Measurements from ENCODE around the gene TOR3A. TPM values are rescaled to one million over a fixed set of nuclear protein-coding genes. Genes with fewer than 3 reads are reported as not detected.
A peak's percentile ranks its signal among the peaks of the same experiment; 100 is the strongest.

Gene TOR3A
- total and polyA plus RNA-seq, 2 donors (not counting 1 experiment from before 2014, with no cell fraction given) = 49.9 to 65.6 TPM

DNA sequence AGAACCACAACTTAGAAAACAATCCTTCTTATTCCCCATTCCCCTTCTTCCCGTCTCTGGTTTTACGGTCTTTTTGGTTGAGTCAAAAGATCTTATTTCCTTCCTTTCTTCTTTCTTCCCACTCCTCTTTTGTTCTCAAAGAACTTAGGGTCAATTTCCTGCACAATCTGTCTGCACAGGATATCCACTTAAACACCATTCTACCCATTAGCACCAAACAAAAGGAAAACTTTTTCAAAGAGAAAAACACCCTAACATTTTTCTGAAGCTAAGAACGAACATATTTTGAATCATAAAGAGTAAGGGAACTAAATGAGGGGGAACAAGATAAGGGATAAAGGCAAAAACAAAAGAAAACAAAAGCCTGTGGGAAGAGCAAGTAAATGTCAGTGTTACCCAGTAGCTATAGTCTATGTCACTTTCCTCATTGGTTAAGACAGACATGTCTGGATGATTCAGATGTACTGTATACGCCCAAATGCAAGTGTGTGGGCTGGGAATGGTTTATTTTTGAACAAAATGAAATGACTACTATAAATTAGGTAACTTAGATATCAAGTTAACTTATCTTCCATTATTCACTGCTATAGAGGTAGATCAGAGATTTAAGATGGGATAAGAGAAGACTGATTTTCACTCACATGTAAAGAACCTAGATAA, 59.9 kb downstream of the TOR3A start:
- H3K79me2 ChIP-seq (ENCODE audit: control insufficient read depth, insufficient read depth, low read length) = peaks cover 25% of the 10 kb centered on the region
- H3K27me3 ChIP-seq (replicated peaks in 1 of 4; ENCODE audit: control extremely low read depth in 1 of 4, control insufficient read depth in 3 of 4, insufficient read depth in 4 of 4, low read length in 3 of 4) = no peaks in the 10 kb centered on the region
- TF ChIP-seq, protein P1, sequence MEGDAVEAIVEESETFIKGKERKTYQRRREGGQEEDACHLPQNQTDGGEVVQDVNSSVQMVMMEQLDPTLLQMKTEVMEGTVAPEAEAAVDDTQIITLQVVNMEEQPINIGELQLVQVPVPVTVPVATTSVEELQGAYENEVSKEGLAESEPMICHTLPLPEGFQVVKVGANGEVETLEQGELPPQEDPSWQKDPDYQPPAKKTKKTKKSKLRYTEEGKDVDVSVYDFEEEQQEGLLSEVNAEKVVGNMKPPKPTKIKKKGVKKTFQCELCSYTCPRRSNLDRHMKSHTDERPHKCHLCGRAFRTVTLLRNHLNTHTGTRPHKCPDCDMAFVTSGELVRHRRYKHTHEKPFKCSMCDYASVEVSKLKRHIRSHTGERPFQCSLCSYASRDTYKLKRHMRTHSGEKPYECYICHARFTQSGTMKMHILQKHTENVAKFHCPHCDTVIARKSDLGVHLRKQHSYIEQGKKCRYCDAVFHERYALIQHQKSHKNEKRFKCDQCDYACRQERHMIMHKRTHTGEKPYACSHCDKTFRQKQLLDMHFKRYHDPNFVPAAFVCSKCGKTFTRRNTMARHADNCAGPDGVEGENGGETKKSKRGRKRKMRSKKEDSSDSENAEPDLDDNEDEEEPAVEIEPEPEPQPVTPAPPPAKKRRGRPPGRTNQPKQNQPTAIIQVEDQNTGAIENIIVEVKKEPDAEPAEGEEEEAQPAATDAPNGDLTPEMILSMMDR (IDR thresholded peaks at IDR 0.05) = no peak
- TF ChIP-seq EZH2 (IDR thresholded peaks at IDR 0.05; ENCODE audit: borderline replicate concordance, insufficient read depth, low read depth, low read length, poor library complexity, severe bottlenecking) = no peak
- no peak overlapping the region for H3K9ac ChIP-seq (ENCODE audit: low read length)
- intact Hi-C loops (cut with micrococcal nuclease) = no loop called here
- 33% methylated on average over 2 of the region's 4 CpGs for WGBS (ENCODE audit: insufficient coverage)
- H3K9me3 Mint-ChIP-seq (ENCODE audit: insufficient read depth) = no peaks in the 10 kb centered on the region
- H3K4me1 ChIP-seq (ENCODE audit: control insufficient read depth in 2 of 2, insufficient read depth in 2 of 2, low read length in 2 of 2) = peaks cover 12 to 16% of the 10 kb centered on the region in 2 donors
- no peak overlapping the region for H3K27ac Mint-ChIP-seq
- H3K9me3 ChIP-seq (ENCODE audit: control extremely low read depth in 1 of 3, control insufficient read depth in 2 of 3, insufficient read depth in 1 of 3, low read length in 2 of 3) = no peaks in the 10 kb centered on the region
- CTCF ChIA-PET = no interaction called here
- peak overlapping the region in 1 of 2 donors; percentile 10 for H3K27ac ChIP-seq (ENCODE audit: low read length in 2 of 2)
- H3K4me2 ChIP-seq (replicated peaks; ENCODE audit: low read depth, low read length, poor library complexity, severe bottlenecking) = peak overlapping the region; percentile 39
- peak overlapping the region; percentile 1 for H2AFZ ChIP-seq (ENCODE audit: insufficient read depth, low read depth, low read length, poor library complexity, severe bottlenecking)
- ATAC-seq (ENCODE audit: low read depth) (no peak), DNase-seq (no peak)
- no peaks in the 10 kb centered on the region for H3K27me3 Mint-ChIP-seq
- H4K20me1 ChIP-seq (ENCODE audit: control insufficient read depth, insufficient read depth, low read length, poor library complexity, severe bottlenecking) = no peaks in the 10 kb centered on the region
- no peak overlapping the region for H3K4me3 ChIP-seq (ENCODE audit: control extremely low read depth in 1 of 5, extremely low read depth in 1 of 5, insufficient read depth in 1 of 5, low read depth in 2 of 5, low read length in 4 of 5)
- POLR2A ChIA-PET = no interaction called here
- H3K4me1 Mint-ChIP-seq = peaks cover 16% of the 10 kb centered on the region
- H3K4me3 Mint-ChIP-seq = peak overlapping the region; percentile 32
- no peaks in the 10 kb centered on the region for H3K36me3 ChIP-seq (replicated peaks in 1 of 2; ENCODE audit: control extremely low read depth in 1 of 2, control insufficient read depth in 1 of 2, extremely low read depth in 1 of 2, insufficient read depth in 2 of 2, low read length in 1 of 2)

DNA sequence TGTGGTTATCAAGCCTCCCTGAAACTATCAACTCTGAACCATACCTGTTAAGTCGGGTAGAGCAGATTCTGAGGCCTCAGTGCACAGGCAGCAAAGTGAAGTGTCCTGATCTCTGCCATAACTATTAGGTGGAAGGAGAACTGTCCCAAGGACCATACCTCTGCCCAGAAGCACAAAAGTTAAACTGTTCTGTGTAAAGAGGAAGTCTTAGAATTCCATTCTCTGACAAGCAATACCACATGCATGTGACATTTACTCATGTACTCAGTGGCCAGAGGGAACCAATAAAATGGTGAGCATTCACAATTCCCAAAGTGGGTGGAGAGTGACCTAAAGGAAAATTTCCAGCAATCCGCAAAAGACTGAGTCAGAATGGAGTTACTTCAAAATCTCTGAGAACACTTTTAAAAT, 61.0 kb downstream of the TOR3A start:
- Histone ChIP-seq H3K36me3 (replicated peaks in 1 of 2; ENCODE audit: control extremely low read depth in 1 of 2, control insufficient read depth in 1 of 2, extremely low read depth in 1 of 2, insufficient read depth in 2 of 2, low read length in 1 of 2) (no peaks in the 10 kb centered on the region), H3K27me3 (replicated peaks in 1 of 4; ENCODE audit: control extremely low read depth in 1 of 4, control insufficient read depth in 3 of 4, insufficient read depth in 4 of 4, low read length in 3 of 4) (no peaks in the 10 kb centered on the region), H3K4me2 (replicated peaks; ENCODE audit: low read depth, low read length, poor library complexity, severe bottlenecking) (no peak overlapping the region), H3K4me3 (ENCODE audit: control extremely low read depth in 1 of 5, extremely low read depth in 1 of 5, insufficient read depth in 1 of 5, low read depth in 2 of 5, low read length in 4 of 5) (no peak overlapping the region), H3K27ac (ENCODE audit: low read length in 2 of 2) (peak overlapping the region; percentile 4 to 30), H3K4me1 (ENCODE audit: control insufficient read depth in 2 of 2, insufficient read depth in 2 of 2, low read length in 2 of 2) (peaks cover 12 to 16% of the 10 kb centered on the region in 2 donors), H3K79me2 (ENCODE audit: control insufficient read depth, insufficient read depth, low read length) (peaks cover 20% of the 10 kb centered on the region), H3K9me3 (ENCODE audit: control extremely low read depth in 1 of 3, control insufficient read depth in 2 of 3, insufficient read depth in 1 of 3, low read length in 2 of 3) (no peaks in the 10 kb centered on the region), H2AFZ (ENCODE audit: insufficient read depth, low read depth, low read length, poor library complexity, severe bottlenecking) (no peak overlapping the region), H4K20me1 (ENCODE audit: control insufficient read depth, insufficient read depth, low read length, poor library complexity, severe bottlenecking) (no peaks in the 10 kb centered on the region), H3K9ac (ENCODE audit: low read length) (no peak overlapping the region)
- CTCF ChIA-PET = no interaction called here
- H3K9me3 Mint-ChIP-seq (ENCODE audit: insufficient read depth) = no peaks in the 10 kb centered on the region
- intact Hi-C loops (cut with micrococcal nuclease) = no loop called here
- peak; percentile 43 for ATAC-seq (ENCODE audit: low read depth)
- POLR2A ChIA-PET = no interaction called here
- peak; percentile 19 for DNase-seq
- H3K4me1 Mint-ChIP-seq = peaks cover 16% of the 10 kb centered on the region
- peak overlapping the region; percentile 0 for H3K4me3 Mint-ChIP-seq
- H3K27me3 Mint-ChIP-seq = no peaks in the 10 kb centered on the region
- peak overlapping the region; percentile 11 for H3K27ac Mint-ChIP-seq
- TF ChIP-seq EZH2 (IDR thresholded peaks at IDR 0.05; ENCODE audit: borderline replicate concordance, insufficient read depth, low read depth, low read length, poor library complexity, severe bottlenecking) = no peak
- TF ChIP-seq, protein P1 (IDR thresholded peaks at IDR 0.05) = no peak
- no CpG with 5 or more reads among the region's 2 CpGs for WGBS (ENCODE audit: insufficient coverage)

Measured in B cell (primary cell).